ENCODE data around the gene GPR146.

GRCh38 chr7:1045069-1046063, 1.0 kb downstream of the GPR146 start:
- TF ChIP-seq POLR2A (IDR thresholded peaks at IDR 0.05; ENCODE audit: low read depth) = no peak
- no peak for TF ChIP-seq CTCF (IDR thresholded peaks at IDR 0.05)
- no peak for TF ChIP-seq EP300 (IDR thresholded peaks at IDR 0.05)

Data from esophagus muscularis mucosa (tissue), 4 donors.